Measurements from ENCODE around the gene SLC6A5.

The SLC6A5 gene

DNA sequence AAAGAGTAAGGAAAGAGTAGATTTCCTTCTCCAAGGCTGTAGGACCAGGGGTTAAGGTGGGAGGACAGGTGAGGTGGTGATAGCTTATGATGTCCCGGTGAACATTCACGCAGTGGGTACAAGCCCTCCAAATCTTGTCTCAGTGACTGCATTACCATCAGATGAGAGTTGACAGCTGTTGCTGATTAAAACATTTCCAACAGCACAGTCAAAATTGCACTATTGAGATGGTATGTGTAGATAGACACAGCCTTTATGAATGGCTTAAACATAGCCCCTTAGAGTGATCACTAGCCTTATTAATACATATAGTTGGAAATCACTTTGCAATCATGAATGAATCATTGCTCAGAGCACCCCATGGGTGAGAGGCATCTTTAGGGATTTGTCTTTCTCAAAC, 77.2 kb downstream of the SLC6A5 start:
- Histone ChIP-seq H3K27me3 (ENCODE audit: insufficient read depth, low read length, poor library complexity) (no peaks in the 10 kb centered on the region), H3K27ac (ENCODE audit: low read length) (no peak overlapping the region), H3K4me2 (ENCODE audit: insufficient read depth, low read length) (no peak overlapping the region), H2AFZ (ENCODE audit: low read depth, low read length) (no peak overlapping the region), H3K9me3 (ENCODE audit: insufficient read depth, low read length, severe bottlenecking) (no peaks in the 10 kb centered on the region), H4K20me1 (ENCODE audit: insufficient read depth, low read length) (no peaks in the 10 kb centered on the region), H3K36me3 (ENCODE audit: insufficient read depth, low read length) (no peaks in the 10 kb centered on the region), H3K79me2 (ENCODE audit: insufficient read depth, low read length) (no peaks in the 10 kb centered on the region), H3K4me3 (ENCODE audit: low read depth in 1 of 2, low read length in 2 of 2) (no peak overlapping the region), H3K4me1 (ENCODE audit: insufficient read depth, low read length) (no peaks in the 10 kb centered on the region), H3K9ac (ENCODE audit: low read depth, low read length) (no peak overlapping the region)
- DNase-seq: no peak
- TF ChIP-seq EZH2 (IDR thresholded peaks at IDR 0.05; ENCODE audit: borderline replicate concordance, low read depth, low read length, severe bottlenecking): no peak
- TF ChIP-seq, protein P1, sequence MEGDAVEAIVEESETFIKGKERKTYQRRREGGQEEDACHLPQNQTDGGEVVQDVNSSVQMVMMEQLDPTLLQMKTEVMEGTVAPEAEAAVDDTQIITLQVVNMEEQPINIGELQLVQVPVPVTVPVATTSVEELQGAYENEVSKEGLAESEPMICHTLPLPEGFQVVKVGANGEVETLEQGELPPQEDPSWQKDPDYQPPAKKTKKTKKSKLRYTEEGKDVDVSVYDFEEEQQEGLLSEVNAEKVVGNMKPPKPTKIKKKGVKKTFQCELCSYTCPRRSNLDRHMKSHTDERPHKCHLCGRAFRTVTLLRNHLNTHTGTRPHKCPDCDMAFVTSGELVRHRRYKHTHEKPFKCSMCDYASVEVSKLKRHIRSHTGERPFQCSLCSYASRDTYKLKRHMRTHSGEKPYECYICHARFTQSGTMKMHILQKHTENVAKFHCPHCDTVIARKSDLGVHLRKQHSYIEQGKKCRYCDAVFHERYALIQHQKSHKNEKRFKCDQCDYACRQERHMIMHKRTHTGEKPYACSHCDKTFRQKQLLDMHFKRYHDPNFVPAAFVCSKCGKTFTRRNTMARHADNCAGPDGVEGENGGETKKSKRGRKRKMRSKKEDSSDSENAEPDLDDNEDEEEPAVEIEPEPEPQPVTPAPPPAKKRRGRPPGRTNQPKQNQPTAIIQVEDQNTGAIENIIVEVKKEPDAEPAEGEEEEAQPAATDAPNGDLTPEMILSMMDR (IDR thresholded peaks at IDR 0.05; ENCODE audit: borderline replicate concordance, extremely low read depth, low read length, poor library complexity, severe bottlenecking): no peak
- ATAC-seq (ENCODE audit: insufficient read depth, low read depth): no peak

DNA sequence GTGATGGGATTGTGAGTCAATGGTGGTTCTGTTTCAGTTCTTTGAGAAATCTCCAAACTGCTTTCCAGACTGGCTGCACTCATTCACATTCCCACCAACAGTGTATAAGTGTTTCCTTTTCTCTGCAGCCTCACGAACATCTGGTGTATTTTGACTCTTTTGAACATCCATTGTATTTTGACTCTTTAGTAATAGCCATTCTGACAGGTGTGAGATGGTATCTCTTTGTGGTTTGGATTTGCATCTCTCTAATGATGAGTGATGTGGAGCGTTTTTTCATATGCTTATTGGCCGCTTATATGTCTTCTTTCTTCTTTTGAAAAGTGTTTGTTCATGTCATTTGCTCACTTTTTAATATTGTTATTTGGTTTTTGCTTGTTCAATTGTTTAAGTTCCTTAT, 89.4 kb downstream of the SLC6A5 start:
- Histone ChIP-seq H3K4me3 (ENCODE audit: low read depth in 1 of 2, low read length in 2 of 2) (no peak overlapping the region), H3K9ac (ENCODE audit: low read depth, low read length) (no peak overlapping the region), H3K4me2 (ENCODE audit: insufficient read depth, low read length) (no peak overlapping the region), H3K79me2 (ENCODE audit: insufficient read depth, low read length) (no peaks in the 10 kb centered on the region), H3K27ac (ENCODE audit: low read length) (no peak overlapping the region), H3K9me3 (ENCODE audit: insufficient read depth, low read length, severe bottlenecking) (no peaks in the 10 kb centered on the region), H3K36me3 (ENCODE audit: insufficient read depth, low read length) (no peaks in the 10 kb centered on the region), H3K4me1 (ENCODE audit: insufficient read depth, low read length) (no peaks in the 10 kb centered on the region), H2AFZ (ENCODE audit: low read depth, low read length) (no peak overlapping the region), H4K20me1 (ENCODE audit: insufficient read depth, low read length) (no peaks in the 10 kb centered on the region), H3K27me3 (ENCODE audit: insufficient read depth, low read length, poor library complexity) (no peaks in the 10 kb centered on the region)
- peak; percentile 80 for ATAC-seq (ENCODE audit: insufficient read depth, low read depth)
- TF ChIP-seq EZH2 (IDR thresholded peaks at IDR 0.05; ENCODE audit: borderline replicate concordance, low read depth, low read length, severe bottlenecking): no peak
- TF ChIP-seq, protein P1 (IDR thresholded peaks at IDR 0.05; ENCODE audit: borderline replicate concordance, extremely low read depth, low read length, poor library complexity, severe bottlenecking): no peak
- DNase-seq: no peak

DNA sequence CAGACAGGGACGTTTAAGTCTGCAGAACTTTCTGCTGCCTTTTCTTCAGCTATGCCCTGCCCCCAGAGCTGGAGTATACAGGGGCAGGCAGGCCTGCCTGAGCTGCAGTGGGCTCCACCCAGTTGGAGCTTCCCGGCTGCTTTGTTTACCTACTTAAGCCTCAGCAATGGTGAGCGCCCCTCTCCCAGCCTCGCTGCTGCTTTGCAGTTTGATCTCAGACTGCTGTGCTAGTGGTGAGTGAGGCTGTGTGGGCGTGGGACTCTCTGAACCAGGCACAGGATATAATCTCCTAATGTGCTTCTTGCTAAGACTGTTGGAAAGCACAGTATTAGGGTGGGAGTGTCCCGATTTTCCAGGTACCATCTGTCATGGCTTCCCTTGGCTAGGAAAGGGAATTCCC, 108.5 kb downstream of the SLC6A5 start:
- Histone ChIP-seq H3K9me3 (ENCODE audit: insufficient read depth, low read length, severe bottlenecking) (no peaks in the 10 kb centered on the region), H3K27me3 (ENCODE audit: insufficient read depth, low read length, poor library complexity) (no peaks in the 10 kb centered on the region), H3K4me2 (ENCODE audit: insufficient read depth, low read length) (no peak overlapping the region), H3K4me1 (ENCODE audit: insufficient read depth, low read length) (no peaks in the 10 kb centered on the region), H3K27ac (ENCODE audit: low read length) (no peak overlapping the region), H3K4me3 (ENCODE audit: low read depth in 1 of 2, low read length in 2 of 2) (no peak overlapping the region), H2AFZ (ENCODE audit: low read depth, low read length) (no peak overlapping the region), H3K9ac (ENCODE audit: low read depth, low read length) (no peak overlapping the region), H3K36me3 (ENCODE audit: insufficient read depth, low read length) (no peaks in the 10 kb centered on the region), H3K79me2 (ENCODE audit: insufficient read depth, low read length) (no peaks in the 10 kb centered on the region), H4K20me1 (ENCODE audit: insufficient read depth, low read length) (no peaks in the 10 kb centered on the region)
- DNase-seq (no peak), ATAC-seq (ENCODE audit: insufficient read depth, low read depth) (no peak)
- TF ChIP-seq, protein P1 (IDR thresholded peaks at IDR 0.05; ENCODE audit: borderline replicate concordance, extremely low read depth, low read length, poor library complexity, severe bottlenecking): no peak
- no peak for TF ChIP-seq EZH2 (IDR thresholded peaks at IDR 0.05; ENCODE audit: borderline replicate concordance, low read depth, low read length, severe bottlenecking)
